GM13977 (cell line): ENCODE measurements around the gene NPFFR1.
"Not testable (repeated sequence)": the region's sequence is repeated elsewhere in the genome, so short reads cannot be mapped to it uniquely, and the experiment has no call there.

Experiments used
- DNase-seq: peaks from one replicate; pipeline ENCODE4 v3.0.0; 2012; ENCODE audit warnings: low spot score
- CTCF ChIP-seq: IDR thresholded peaks from 2 replicates; pipeline ENCODE4 v1.5.1; 2012; ENCODE audit warnings: mild to moderate bottlenecking, control low read depth; ENCODE audit not compliant: insufficient read depth; ENCODE audit errors: extremely low read depth, missing control alignments
- in situ Hi-C: fragments of 300-500 bp; cut with MboI; formaldehyde crosslinking; loops from one replicate; pipeline ENCODE4 v1.12.0; 2022; ENCODE audit warnings: low sequenced_read_pairs, low pct_unique_long_range_greater_than_20kb, mixed read lengths, inconsistent platforms; ENCODE audit not compliant: unreplicated experiment

NPFFR1 gene

GRCh38 chr10:70258216-70258615, 25.6 kb downstream of the NPFFR1 start:
- DNase-seq = no peak
- in situ Hi-C loops = no loop called here
- TF ChIP-seq CTCF = no peak

- in situ Hi-C loops, DNase-seq: not testable (repeated sequence)
Measured at GRCh38 chr10:70257816-70258215, 26.0 kb downstream of the NPFFR1 start.

DNA sequence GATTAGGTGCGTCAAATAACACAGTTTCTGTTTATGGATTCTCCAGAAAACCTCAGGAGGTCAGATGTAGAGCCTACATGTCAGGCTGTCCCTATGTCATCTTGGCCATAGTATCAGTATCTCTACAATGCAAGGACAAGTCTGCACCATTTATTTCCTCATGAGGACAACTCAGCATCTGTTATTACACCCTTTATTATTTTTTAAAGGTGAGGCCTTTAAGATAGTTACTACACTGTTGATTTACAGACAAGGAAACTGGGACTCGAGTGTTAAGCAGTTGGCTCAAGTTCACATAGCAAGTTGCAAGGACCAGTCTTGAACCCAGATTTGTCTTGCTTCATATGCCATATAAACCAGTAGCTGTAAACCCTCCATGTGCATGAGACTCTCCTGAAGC, 27.3 kb downstream of the NPFFR1 start:
- no peak for DNase-seq
- no peak for TF ChIP-seq CTCF
- in situ Hi-C loops = no loop called here

DNA sequence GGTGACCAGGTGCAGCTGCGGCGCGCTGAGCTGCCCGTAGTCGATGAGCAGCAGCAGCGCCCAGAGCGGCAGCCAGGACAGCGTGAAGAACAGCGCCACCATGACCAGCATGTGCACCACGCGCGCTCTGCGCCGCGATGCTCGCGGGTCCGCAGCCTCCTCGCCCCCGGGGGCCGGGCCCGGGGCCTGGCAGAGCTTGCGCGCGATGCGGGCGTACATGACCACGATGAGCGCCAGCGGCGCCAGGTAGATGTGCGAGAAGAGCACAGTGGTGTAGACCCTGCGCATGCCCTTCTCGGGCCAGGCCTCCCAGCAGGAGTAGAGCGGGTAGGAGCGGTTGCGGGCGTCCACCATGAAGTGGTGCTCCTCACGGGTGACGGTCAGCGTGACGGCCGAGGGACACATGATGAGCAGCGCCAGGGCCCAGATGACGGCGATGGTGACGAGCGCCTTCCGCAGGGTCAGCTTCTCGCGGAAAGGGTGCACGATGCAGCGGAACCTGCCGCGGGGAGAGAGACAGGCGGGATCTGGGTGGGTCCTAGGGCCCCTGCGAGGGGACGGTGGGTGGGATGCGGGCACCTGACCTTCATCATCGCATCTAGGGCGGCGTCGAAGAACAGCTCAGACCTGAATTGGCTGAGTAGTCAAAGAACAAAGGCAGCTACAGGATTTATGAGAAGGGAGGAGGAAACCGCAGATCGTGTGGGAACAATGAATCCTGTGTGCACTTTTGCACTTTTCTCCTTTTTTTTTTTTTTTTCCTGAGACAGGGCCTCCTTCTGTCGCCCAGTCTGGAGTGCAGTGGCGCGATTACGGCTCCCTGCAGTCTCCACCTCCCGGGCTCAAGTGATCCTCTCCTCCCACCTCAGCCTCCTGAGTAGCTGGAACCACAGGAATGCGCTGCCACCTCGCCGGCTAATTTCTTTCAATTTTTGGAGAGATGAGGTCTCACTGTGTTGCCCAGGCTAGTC, 28.2 kb downstream of the NPFFR1 start:
- DNase-seq = peak; percentile 55
- in situ Hi-C loops = no loop called here
- TF ChIP-seq CTCF = peak; percentile 32

GRCh38 chr10:70254778-70255328, 29.0 kb downstream of the NPFFR1 start:
- no peak for DNase-seq
- TF ChIP-seq CTCF = no peak
- in situ Hi-C loops = no loop called here

DNA sequence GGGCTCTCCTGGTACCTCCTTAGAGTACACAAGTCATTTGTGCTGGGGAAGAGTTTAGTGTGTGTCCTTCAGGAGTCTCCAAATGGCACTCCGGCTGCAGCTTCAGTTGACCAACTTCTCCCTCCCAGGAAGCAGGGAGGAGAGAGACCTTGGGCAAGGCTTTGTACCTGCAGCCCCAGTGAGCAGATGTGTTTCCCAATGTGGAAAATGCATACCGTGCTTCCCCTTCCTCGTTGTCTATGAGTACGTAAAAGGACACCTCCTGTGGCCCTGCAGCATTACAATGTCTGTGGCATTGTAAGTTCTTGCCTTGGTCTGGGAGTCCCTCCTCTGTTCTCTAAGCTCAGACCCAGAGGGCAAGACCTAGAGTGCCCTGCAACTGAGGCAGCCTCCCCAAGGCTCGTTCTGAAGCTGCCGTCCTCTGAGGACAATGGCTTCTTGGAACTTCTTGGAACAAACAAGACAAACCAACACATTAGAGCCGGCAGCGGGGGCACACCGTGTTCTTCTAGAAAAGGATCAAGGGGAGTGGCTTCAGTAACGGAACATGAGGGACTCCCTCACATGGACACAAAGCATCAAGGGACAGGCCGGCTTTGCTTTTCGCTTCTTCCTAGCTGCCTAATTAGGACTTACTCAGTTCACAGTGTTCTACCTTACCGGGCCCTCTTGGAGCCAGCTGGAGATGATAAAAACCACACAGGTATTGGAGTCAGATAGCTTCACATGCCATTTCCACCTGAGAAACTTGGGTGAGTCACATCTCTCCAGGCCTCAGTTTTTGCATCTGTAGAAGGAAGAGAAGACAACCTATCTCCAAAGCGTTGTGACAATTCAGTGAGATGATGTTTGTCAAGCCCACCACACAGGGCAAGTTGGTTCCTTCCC, 29.7 kb downstream of the NPFFR1 start:
- in situ Hi-C loops = no loop called here
- DNase-seq = no peak
- TF ChIP-seq CTCF = no peak
